Measurements from ENCODE around the gene CD109. TPM values are rescaled to one million over a fixed set of nuclear protein-coding genes. Genes with fewer than 3 reads are reported as not detected.

CD109 gene
- total and polyA plus RNA-seq, 10 of the 15 experiments (the other 5 are each of a cell fraction or from before 2014, with no cell fraction given) = 0.27 to 4.4 (median 2.1) TPM

- in situ Hi-C loops (cut with MboI) = no loop called here
- H3K4me1 ChIP-seq (ENCODE audit: control insufficient read depth, insufficient read depth, low read length) = no peaks in the 10 kb centered on the region
- RAD21 ChIA-PET (ENCODE audit: unreplicated experiment) = no interaction called here
- H3K36me3 ChIP-seq (ENCODE audit: control insufficient read depth in 2 of 2, insufficient read depth in 2 of 2, low read length in 1 of 2) = no peaks in the 10 kb centered on the region
- H4K20me1 ChIP-seq (ENCODE audit: control insufficient read depth, insufficient read depth) = no peaks in the 10 kb centered on the region
- FAIRE-seq = no peak
- H3K4me3 ChIP-seq = no peak overlapping the region
- SMC1A ChIA-PET (ENCODE audit: uncharacterized antibody, unreplicated experiment) = no interaction called here
- H3K27me3 ChIP-seq (replicated peaks in 1 of 2; ENCODE audit: control insufficient read depth in 2 of 2, insufficient read depth in 2 of 2, low read length in 1 of 2) = no peaks in the 10 kb centered on the region
- H2AFZ ChIP-seq (ENCODE audit: control insufficient read depth, low read depth, low read length) = no peak overlapping the region
- H3K27ac ChIP-seq (ENCODE audit: control insufficient read depth, insufficient read depth) = no peak overlapping the region
- H3K9ac ChIP-seq (ENCODE audit: control insufficient read depth, insufficient read depth, low read length) = no peak overlapping the region
- BruUV-seq (replicated peaks) = no TSS peak
- no peak for DNase-seq (ENCODE audit: low read depth, low spot score)
- intact Hi-C loops (cut with micrococcal nuclease; ENCODE audit: unreplicated experiment) = no loop called here
- no peaks in the 10 kb centered on the region for H3K9me3 ChIP-seq (replicated peaks; ENCODE audit: control insufficient read depth, insufficient read depth, low read length)
- POLR2A ChIA-PET = no interaction called here
- no peak for ATAC-seq
- H3K79me2 ChIP-seq (ENCODE audit: control insufficient read depth, insufficient read depth, low read length) = no peaks in the 10 kb centered on the region
- H3K4me2 ChIP-seq (ENCODE audit: control insufficient read depth, insufficient read depth) = no peak overlapping the region
- CTCF ChIA-PET = no interaction called here
- TF ChIP-seq, protein P1, sequence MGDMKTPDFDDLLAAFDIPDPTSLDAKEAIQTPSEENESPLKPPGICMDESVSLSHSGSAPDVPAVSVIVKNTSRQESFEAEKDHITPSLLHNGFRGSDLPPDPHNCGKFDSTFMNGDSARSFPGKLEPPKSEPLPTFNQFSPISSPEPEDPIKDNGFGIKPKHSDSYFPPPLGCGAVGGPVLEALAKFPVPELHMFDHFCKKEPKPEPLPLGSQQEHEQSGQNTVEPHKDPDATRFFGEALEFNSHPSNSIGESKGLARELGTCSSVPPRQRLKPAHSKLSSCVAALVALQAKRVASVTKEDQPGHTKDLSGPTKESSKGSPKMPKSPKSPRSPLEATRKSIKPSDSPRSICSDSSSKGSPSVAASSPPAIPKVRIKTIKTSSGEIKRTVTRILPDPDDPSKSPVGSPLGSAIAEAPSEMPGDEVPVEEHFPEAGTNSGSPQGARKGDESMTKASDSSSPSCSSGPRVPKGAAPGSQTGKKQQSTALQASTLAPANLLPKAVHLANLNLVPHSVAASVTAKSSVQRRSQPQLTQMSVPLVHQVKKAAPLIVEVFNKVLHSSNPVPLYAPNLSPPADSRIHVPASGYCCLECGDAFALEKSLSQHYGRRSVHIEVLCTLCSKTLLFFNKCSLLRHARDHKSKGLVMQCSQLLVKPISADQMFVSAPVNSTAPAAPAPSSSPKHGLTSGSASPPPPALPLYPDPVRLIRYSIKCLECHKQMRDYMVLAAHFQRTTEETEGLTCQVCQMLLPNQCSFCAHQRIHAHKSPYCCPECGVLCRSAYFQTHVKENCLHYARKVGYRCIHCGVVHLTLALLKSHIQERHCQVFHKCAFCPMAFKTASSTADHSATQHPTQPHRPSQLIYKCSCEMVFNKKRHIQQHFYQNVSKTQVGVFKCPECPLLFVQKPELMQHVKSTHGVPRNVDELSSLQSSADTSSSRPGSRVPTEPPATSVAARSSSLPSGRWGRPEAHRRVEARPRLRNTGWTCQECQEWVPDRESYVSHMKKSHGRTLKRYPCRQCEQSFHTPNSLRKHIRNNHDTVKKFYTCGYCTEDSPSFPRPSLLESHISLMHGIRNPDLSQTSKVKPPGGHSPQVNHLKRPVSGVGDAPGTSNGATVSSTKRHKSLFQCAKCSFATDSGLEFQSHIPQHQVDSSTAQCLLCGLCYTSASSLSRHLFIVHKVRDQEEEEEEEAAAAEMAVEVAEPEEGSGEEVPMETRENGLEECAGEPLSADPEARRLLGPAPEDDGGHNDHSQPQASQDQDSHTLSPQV (IDR thresholded peaks at IDR 0.05) = no peak
- TF ChIP-seq ZNF217 (IDR thresholded peaks at IDR 0.05) = no peak
- TF ChIP-seq RAD51 (IDR thresholded peaks at IDR 0.05) = no peak
- TF ChIP-seq CREB1 (IDR thresholded peaks at IDR 0.05; ENCODE audit: low read depth) = no peak
- TF ChIP-seq RFX5 (IDR thresholded peaks at IDR 0.05; ENCODE audit: low read depth, low read length) = no peak
- TF ChIP-seq CBX5 (IDR thresholded peaks at IDR 0.05; ENCODE audit: low read depth) = no peak
- no peak for TF ChIP-seq JUNB (IDR thresholded peaks at IDR 0.05)
- no peak for TF ChIP-seq NFXL1 (IDR thresholded peaks at IDR 0.05; ENCODE audit: borderline replicate concordance)
- TF ChIP-seq ZNF384 (IDR thresholded peaks at IDR 0.05; ENCODE audit: borderline replicate concordance, low read depth, low read length) = no peak
- TF ChIP-seq YBX1 (IDR thresholded peaks at IDR 0.05) = no peak
- TF ChIP-seq TBL1XR1 (IDR thresholded peaks at IDR 0.05; ENCODE audit: low read depth, low read length) = no peak
- no peak for TF ChIP-seq SRF (IDR thresholded peaks at IDR 0.05; ENCODE audit: low read depth in 2 of 2, low read length in 2 of 2)
- TF ChIP-seq CUX1 (IDR thresholded peaks at IDR 0.05; ENCODE audit: insufficient replicate concordance, low read depth, low read length) = no peak
- no peak for TF ChIP-seq KAT2A (conservative IDR thresholded peaks at IDR 0.05; ENCODE audit: control insufficient read depth, low read depth, low read length)
- no peak for TF ChIP-seq ASH2L (IDR thresholded peaks at IDR 0.05; ENCODE audit: borderline replicate concordance, low read depth)
- TF ChIP-seq, protein P2, sequence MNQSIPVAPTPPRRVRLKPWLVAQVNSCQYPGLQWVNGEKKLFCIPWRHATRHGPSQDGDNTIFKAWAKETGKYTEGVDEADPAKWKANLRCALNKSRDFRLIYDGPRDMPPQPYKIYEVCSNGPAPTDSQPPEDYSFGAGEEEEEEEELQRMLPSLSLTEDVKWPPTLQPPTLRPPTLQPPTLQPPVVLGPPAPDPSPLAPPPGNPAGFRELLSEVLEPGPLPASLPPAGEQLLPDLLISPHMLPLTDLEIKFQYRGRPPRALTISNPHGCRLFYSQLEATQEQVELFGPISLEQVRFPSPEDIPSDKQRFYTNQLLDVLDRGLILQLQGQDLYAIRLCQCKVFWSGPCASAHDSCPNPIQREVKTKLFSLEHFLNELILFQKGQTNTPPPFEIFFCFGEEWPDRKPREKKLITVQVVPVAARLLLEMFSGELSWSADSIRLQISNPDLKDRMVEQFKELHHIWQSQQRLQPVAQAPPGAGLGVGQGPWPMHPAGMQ (IDR thresholded peaks at IDR 0.05; ENCODE audit: borderline replicate concordance) = no peak
- no peak for TF ChIP-seq EED (IDR thresholded peaks at IDR 0.05; ENCODE audit: low read depth)
These were observed 83.9 kb downstream of the CD109 start for GRCh38 chr6:73779943-73780342.
